Measurements from ENCODE around the gene TEX101.

The TEX101 gene

GRCh38 chr19:43425567-43426392 lies 11.1 kb downstream of the TEX101 start:
- ChIA-PET CTCF (interaction anchor here (0.7 to 1.6 kb wide), 3 partner anchors 21 to 108 kb away, joined by 3 to 5 read pairs (median 4); partner anchors contain the start of gene ZNF575), POLR2A (interaction anchor here (0.6 kb wide), 1 partner anchor 896 kb away, joined by 4 read pairs; no protein-coding TSS in a partner anchor)
- TF ChIP-seq PKNOX1 (IDR thresholded peaks at IDR 0.05) (no peak), SP1 (IDR thresholded peaks at IDR 0.05) (no peak), ARNT (IDR thresholded peaks at IDR 0.05) (no peak), LEF1 (IDR thresholded peaks at IDR 0.05; ENCODE audit: borderline replicate concordance) (no peak), L3MBTL2 (conservative IDR thresholded peaks at IDR 0.05) (no peak), NFRKB (IDR thresholded peaks at IDR 0.05) (no peak), FOXK2 (IDR thresholded peaks at IDR 0.05) (no peak)
- DNase-seq (ENCODE audit: extremely low spot score): peak; percentile 32

GRCh38 chr19:43429395-43429794 lies 14.7 kb downstream of the TEX101 start:
- ChIA-PET CTCF (no interaction called here), POLR2A (no interaction called here)
- TF ChIP-seq ZNF384 (IDR thresholded peaks at IDR 0.05) (no peak), L3MBTL2 (conservative IDR thresholded peaks at IDR 0.05) (no peak), BHLHE40 (IDR thresholded peaks at IDR 0.05; ENCODE audit: borderline replicate concordance) (no peak), NFRKB (IDR thresholded peaks at IDR 0.05) (no peak), SUZ12 (IDR thresholded peaks at IDR 0.05) (no peak), HDGF (IDR thresholded peaks at IDR 0.05; ENCODE audit: borderline replicate concordance) (no peak), FOXK2 (IDR thresholded peaks at IDR 0.05) (no peak)
- DNase-seq (ENCODE audit: extremely low spot score): no peak

GRCh38 chr19:43430142-43430710 lies 15.5 kb downstream of the TEX101 start:
- TF ChIP-seq CTBP1 (IDR thresholded peaks at IDR 0.05; ENCODE audit: borderline replicate concordance) (no peak), L3MBTL2 (conservative IDR thresholded peaks at IDR 0.05) (no peak), ZNF384 (IDR thresholded peaks at IDR 0.05) (no peak), NFRKB (IDR thresholded peaks at IDR 0.05) (no peak), PKNOX1 (IDR thresholded peaks at IDR 0.05) (no peak), FOXK2 (IDR thresholded peaks at IDR 0.05) (no peak), LEF1 (IDR thresholded peaks at IDR 0.05; ENCODE audit: borderline replicate concordance) (no peak), ELF4 (IDR thresholded peaks at IDR 0.05) (no peak), FOXM1 (IDR thresholded peaks at IDR 0.05; ENCODE audit: borderline replicate concordance) (no peak), ARNT (IDR thresholded peaks at IDR 0.05) (no peak), BHLHE40 (IDR thresholded peaks at IDR 0.05; ENCODE audit: borderline replicate concordance) (no peak), TARDBP (IDR thresholded peaks at IDR 0.05) (no peak), FOXA1 (IDR thresholded peaks at IDR 0.05) (no peak), SP1 (IDR thresholded peaks at IDR 0.05) (no peak), HDGF (IDR thresholded peaks at IDR 0.05; ENCODE audit: borderline replicate concordance) (no peak)
- ChIA-PET POLR2A (no interaction called here), CTCF (no interaction called here)
- DNase-seq (ENCODE audit: extremely low spot score): no peak

- ChIA-PET CTCF (no interaction called here), POLR2A (no interaction called here)
- TF ChIP-seq FOXM1 (IDR thresholded peaks at IDR 0.05; ENCODE audit: borderline replicate concordance) (no peak), ARNT (IDR thresholded peaks at IDR 0.05) (no peak), ZNF384 (IDR thresholded peaks at IDR 0.05) (no peak), FOXK2 (IDR thresholded peaks at IDR 0.05) (no peak), SP1 (IDR thresholded peaks at IDR 0.05) (no peak), CTBP1 (IDR thresholded peaks at IDR 0.05; ENCODE audit: borderline replicate concordance) (no peak), LEF1 (IDR thresholded peaks at IDR 0.05; ENCODE audit: borderline replicate concordance) (no peak), PKNOX1 (IDR thresholded peaks at IDR 0.05) (no peak), BHLHE40 (IDR thresholded peaks at IDR 0.05; ENCODE audit: borderline replicate concordance) (no peak), TARDBP (IDR thresholded peaks at IDR 0.05) (no peak), L3MBTL2 (conservative IDR thresholded peaks at IDR 0.05) (no peak), NFRKB (IDR thresholded peaks at IDR 0.05) (no peak)
- no peak for DNase-seq (ENCODE audit: extremely low spot score)
Measured at GRCh38 chr19:43430976-43431375, 16.3 kb downstream of the TEX101 start.

- CTCF ChIA-PET: interaction anchor here (1.2 to 1.5 kb wide), 3 partner anchors 9 to 95 kb away, joined by 3 to 8 read pairs (median 4); no protein-coding TSS in a partner anchor
- POLR2A ChIA-PET: no interaction called here
- no peak for DNase-seq (ENCODE audit: extremely low spot score)
- TF ChIP-seq TARDBP (IDR thresholded peaks at IDR 0.05) (no peak), FOXA1 (IDR thresholded peaks at IDR 0.05) (no peak), HDGF (IDR thresholded peaks at IDR 0.05; ENCODE audit: borderline replicate concordance) (no peak), ARNT (IDR thresholded peaks at IDR 0.05) (no peak), SUZ12 (IDR thresholded peaks at IDR 0.05) (no peak), L3MBTL2 (conservative IDR thresholded peaks at IDR 0.05) (no peak), PKNOX1 (IDR thresholded peaks at IDR 0.05) (no peak), BHLHE40 (IDR thresholded peaks at IDR 0.05; ENCODE audit: borderline replicate concordance) (no peak), ELF4 (IDR thresholded peaks at IDR 0.05) (no peak), FOXM1 (IDR thresholded peaks at IDR 0.05; ENCODE audit: borderline replicate concordance) (no peak), FOXK2 (IDR thresholded peaks at IDR 0.05) (no peak), ZNF384 (IDR thresholded peaks at IDR 0.05) (no peak), CTBP1 (IDR thresholded peaks at IDR 0.05; ENCODE audit: borderline replicate concordance) (no peak)
Measured at GRCh38 chr19:43433358-43433673, 18.6 kb downstream of the TEX101 start.
